ENCODE data around the gene POLA2.

Gene POLA2

DNA sequence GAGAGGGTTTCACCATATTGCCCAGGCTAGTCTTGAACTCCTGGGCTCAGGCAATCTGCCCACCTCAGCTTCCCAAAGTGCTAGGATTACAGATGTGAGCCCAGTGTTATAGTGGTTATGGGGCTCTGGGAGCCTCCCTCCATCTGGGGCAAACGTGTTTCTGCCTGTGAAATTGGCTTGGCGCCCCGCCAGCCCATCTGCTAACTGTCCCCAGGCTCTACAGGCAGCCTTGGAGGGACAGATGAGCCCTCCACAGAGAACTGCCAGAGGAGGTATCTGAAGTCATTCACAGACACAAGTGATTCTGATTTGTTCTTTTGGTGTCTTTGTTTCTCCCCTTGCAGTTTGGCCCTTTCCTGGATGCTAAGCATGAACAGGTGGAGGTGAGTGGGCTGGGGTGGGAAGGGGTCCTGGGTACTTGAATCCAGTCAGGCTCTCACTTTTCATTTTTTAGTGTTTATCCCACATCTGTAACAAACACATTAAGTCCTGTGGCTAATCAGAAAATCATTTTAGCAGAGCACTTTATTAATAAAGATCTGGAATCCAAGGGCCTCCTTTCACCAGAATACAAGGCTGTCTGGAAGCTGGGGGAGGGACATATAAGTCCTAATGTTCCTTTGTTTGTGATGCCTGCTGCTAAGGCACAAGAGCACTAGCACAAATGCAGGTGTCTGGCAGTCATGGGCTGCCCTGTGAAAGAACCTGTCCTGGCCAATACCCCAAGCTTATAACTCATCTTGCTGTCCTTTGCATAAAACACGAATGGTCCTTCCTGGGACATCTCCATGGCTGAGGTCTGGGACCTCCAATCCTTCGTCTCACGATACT, 27.2 kb downstream of the POLA2 start:
- no peak for DNase-seq

- peak; percentile 77 for DNase-seq
These were observed 28.8 kb downstream of the POLA2 start for GRCh38 chr11:65290448-65291165.

GRCh38 chr11:65291613-65292012, 29.9 kb downstream of the POLA2 start:
- no peak for DNase-seq

DNA sequence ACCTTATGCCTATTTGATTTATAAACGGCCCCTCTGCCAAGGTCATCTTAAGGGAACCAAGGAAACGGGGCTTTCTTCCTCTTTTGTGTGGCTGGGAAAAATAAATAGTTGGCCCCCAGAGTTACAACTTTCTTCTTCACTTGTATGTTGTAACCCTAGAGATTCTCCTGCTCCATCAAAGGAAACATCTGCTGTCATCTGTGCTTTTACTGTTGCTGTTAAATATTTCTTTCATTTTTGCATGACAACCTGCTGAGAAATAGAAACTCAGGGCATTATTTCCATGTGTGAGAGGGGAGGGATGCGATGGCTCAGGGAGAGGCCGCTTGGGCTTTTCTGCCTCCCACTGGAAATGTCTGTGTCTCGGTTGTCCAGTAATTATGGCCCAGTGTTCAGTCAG, 31.1 kb downstream of the POLA2 start:
- no peak for DNase-seq

DNA sequence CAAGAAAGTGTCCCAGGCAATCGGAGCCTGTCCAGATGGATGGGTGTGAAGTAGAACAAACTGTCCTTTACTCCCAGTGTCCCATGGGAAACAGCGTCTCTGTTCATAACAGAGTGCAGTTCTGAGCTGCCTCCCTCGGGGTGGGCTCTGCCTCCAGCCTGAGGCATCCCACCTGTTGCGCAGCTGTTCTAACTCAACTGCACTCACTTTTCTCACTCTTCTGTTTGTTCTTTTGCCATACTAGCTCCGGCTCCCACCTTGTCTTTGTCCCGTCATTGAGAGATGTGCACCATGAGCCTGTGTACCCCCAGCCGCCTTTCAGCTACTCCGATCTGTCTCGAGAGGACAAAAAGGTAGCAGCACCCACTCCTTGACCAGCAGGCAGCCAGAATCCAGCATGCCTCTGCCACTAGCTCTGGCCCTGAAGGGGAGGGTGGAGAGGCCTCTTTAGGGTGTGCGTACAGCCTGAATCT, 32.2 kb downstream of the POLA2 start:
- no peak for DNase-seq

DNA sequence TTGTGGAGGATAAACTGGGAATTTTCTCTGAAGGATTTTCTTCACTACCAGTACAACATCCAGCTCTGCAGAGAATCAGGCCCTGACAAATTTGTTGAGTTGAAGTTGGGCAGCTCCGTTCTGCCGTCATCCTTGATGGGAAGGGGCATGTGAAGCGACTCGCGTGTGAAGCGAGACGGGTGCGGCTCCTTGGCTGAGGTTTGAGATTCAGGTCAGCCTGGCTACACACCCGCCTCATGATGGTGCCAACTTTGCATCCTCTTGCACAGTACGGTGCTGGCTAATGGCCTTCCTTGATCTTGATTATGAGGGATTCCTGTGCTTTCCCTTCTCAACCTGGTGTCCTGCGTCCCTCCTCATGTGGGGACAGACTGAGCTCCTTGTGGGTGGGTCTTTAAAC, 33.2 kb downstream of the POLA2 start:
- no peak for DNase-seq

DNA sequence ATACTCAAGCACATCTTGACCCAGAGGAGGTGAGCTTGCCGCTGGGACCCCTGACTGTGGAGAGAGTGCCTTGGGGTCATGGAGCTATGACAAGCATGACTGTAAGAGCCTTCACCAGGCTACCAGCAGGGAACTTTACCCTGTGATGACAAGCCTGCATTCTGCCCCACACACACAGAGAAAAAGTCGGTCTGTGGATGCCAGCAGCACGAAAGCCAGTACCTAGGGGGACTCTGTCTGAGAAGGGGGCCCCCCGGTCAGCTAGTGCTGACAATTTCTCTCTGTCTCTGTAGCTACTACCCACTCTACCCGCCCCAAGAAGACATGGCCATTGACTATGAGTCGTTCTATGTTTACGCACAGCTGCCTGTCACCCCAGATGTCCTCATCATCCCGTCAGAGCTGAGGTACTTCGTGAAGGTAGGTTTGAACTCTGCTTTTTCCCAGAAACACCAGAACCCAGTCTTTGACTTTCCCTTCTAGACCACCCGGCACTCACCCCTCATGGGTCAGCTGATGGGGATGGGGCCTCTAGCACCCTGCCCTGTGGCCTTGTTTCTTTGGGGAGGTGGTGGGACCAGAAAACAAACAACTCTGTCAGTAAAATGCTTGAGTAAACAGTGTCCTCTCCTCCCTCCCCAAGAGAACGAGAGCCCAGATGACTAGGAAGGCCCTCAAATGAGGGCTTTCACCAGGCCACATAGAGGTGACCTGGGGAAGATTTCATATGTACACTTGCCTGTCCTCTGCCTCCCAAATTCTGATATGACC, 34.0 kb downstream of the POLA2 start:
- DNase-seq, result no peak

GRCh38 chr11:65297026-65297672, 35.4 kb downstream of the POLA2 start:
- DNase-seq, result no peak

GRCh38 chr11:65298131-65298535, 36.4 kb downstream of the POLA2 start:
- no peak for DNase-seq

DNA sequence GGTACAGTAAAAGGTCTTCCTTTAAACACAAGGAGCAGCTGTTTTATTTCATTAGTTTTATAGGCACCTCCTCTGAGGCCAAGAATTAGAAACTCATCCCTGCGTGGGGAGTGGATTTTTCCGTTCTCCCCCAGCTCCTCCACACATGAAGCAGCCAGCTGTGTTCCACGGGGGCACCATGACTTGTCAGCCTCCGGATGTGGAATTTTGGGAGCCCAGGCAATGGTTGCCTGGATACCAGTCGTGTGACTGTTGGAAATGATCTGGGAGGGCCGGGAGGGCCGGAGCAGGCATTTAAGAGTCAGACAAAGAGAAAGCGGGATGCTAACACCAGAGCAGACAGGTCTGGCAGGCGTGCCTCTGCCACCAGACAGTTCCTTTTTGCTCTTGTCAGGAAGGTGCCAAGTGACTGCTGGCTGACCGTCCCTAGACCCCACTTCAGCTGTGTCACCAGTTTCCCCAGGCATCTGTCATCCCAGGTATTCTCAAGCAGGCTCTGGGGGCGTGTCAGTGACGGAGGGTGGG, 37.0 kb downstream of the POLA2 start:
- no peak for DNase-seq

GRCh38 chr11:65300621-65301275, 39.0 kb downstream of the POLA2 start:
- DNase-seq, result no peak

- DNase-seq, result no peak
These were observed 39.9 kb downstream of the POLA2 start for GRCh38 chr11:65301491-65302329.

DNA sequence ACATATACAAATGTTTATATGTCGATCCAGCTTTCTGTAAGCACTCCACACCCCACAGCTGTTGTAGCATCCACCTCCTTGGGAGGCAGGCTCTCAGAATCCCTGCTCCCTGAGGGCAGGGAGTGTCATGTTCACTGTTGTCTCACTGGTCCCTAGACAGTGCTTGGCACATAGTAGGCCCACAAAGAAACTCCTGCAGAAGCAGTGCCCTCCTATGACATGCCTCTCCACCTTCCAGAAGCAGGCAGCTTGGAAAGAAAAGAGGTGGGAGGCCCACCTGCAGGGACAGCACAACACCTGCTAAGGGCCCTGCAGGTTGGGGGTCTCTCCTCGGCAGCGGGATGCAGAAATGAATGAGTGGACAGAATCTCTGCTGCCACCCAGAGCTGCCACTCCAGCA, 41.8 kb downstream of the POLA2 start:
- no peak for DNase-seq

GRCh38 chr11:65304110-65304509, 42.3 kb downstream of the POLA2 start:
- DNase-seq, result no peak

DNA sequence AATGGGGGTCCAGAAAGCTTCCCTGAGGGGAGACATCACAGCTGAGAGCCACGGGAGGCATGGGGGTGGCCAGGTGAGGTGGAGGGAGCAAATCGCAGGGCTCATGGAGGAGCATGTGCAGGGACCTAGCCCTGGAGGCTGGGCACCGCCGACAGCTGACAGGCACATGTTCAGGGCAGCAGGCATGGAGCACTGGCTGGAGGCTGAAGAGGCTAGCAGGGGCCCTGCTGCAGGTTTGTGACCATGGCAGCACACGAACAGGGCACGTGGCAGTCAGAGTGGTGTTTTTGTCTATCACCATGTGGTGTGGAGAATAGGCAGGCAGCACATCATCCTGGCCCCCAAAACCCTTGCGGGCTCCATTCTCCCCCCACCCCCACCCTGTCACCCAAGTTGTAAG, 42.9 kb downstream of the POLA2 start:
- DNase-seq, result no peak

GRCh38 chr11:65305501-65306268, 43.9 kb downstream of the POLA2 start:
- no peak for DNase-seq

DNA sequence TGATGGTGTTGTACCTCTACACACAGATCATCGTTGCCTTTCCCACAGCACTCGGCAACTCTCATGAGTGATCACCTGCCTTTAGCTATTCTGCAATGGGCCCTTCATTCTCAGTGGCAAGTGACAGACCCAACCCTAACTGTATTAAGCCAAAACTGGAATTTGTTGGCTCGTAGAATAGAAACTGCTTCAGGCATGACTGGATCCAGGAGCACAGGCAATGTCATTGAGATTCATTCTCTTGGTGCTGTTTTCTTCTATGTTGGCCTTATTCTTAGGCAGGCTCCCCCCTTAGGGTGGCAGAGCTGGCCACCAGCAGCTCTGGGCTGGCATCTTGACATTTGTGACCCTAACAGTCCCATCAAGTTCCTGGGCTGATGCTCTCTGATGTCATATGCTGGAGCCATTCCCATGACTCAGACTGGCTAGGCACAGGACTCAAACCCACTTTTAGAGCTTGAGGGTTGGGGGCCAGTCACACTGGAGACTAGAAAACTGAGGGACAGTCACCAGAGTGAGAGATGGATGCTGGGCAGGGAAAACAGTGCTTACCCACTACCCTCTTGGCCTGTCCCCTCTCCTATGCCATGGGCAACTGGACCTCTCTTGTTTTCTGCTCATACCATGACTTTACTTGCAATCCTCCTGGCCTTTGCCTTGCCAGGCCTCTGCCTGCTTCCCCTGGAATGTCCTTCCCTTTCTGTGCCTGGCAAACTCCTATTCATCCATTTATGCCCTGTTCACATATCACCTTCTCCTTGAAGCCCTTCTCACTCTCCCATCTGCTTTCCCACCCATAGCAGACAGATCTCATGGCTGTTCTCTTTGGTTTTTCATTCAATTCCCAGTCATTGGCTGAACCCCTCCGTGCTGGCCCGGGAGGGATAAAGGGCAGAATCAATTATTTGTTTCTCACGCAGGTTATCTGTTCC, 45.8 kb downstream of the POLA2 start:
- DNase-seq, result no peak

DNA sequence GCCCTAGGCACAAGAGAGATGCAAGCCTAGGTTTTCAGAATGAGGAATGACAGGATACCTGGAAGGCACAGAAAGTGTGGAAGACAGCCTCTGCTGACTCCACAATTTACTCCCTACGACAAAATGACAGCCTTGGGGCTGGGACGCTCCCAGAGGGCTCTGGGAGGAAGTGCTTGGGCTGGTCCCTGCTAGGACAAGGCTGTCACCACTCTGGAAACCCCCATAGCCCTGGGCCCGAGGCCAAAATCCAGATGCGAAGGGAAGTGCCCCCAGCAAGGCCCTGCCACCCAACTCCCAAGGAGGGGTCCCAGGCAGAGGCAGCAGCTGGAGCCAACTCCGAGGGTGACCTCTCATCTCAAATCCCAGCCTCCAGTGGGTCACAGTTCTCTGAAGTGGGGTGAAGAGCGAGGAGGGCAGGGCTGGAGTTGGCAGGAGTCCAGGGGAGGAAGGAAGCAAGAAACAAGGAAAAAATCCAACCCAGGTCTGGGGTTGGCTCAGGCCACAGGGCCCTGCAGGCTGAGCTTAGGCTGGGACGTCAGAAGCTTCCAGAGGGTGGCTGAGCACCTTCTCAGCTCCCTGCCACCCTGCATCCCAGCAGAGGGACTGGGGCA, 46.6 kb downstream of the POLA2 start:
- DNase-seq, result peak; percentile 57

DNA sequence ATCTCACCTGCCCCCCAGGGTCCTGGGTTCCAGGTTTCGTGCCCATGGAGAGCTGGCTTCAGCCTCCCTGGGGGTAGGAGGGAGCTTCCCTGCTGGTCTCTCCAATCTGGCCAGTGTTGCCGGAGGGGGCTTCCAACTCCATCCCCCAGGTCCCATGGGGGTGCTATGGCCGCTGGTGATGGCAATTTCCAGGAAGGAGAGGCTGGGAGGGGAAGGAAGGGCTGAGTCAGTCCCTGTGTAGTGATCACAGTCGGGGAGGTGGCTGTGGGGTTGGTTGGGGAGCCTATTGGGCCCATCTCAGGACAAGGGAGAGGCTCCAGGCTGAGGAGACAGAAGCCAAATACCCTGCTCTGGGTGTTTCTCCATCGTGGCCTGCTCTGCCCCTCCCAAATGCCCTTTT, 47.2 kb downstream of the POLA2 start:
- no peak for DNase-seq
